Fibroblast of lung (primary cell): Measurements from ENCODE around the gene MANEA. TPM values are rescaled to one million over a fixed set of nuclear protein-coding genes. Genes with fewer than 3 reads are reported as not detected.

ENCODE experiments used
- DNase-seq, 2 donors: peaks; one replicate each; pipeline versions ENCODE4 v3.0.0 to v3.0.0-alpha.2; 2010; ENCODE audit warnings: low read depth in 2 of 2
- H2AFZ ChIP-seq: 2 replicates; pipeline ENCODE4 v1.5.1; 2012; ENCODE audit warnings: low read length, control low read depth, inconsistent platforms
- H3K27ac ChIP-seq: 2 replicates; pipeline ENCODE4 v1.5.1; 2011; ENCODE audit warnings: low read length, control low read depth; ENCODE audit not compliant: insufficient read depth
- H3K27me3 ChIP-seq: 2 replicates; pipeline ENCODE4 v1.5.1; 2011; ENCODE audit warnings: mild to moderate bottlenecking, low read length; ENCODE audit not compliant: control insufficient read depth, insufficient read depth
- H3K36me3 ChIP-seq: 2 replicates; pipeline ENCODE4 v1.5.1; 2011; ENCODE audit warnings: low read length; ENCODE audit not compliant: control insufficient read depth, insufficient read depth
- H3K4me1 ChIP-seq: 2 replicates; pipeline ENCODE4 v1.5.1; 2011; ENCODE audit warnings: low read length; ENCODE audit not compliant: control insufficient read depth, insufficient read depth; ENCODE audit errors: extremely low read depth
- H3K4me2 ChIP-seq: 2 replicates; pipeline ENCODE4 v1.5.1; 2011; ENCODE audit warnings: low read length, control low read depth; ENCODE audit not compliant: insufficient read depth; ENCODE audit errors: extremely low read depth
- H3K4me3 ChIP-seq, 4 experiments: fragments of 200-600 bp in 1 of 4; sonication (generic) in 1 of 4; replicated peaks in 1 of 4; 2 replicates each; pipeline ENCODE4 v1.5.1; 2011 to 2016; ENCODE audit warnings: low read length in 4 of 4, low read depth in 3 of 4, mild to moderate bottlenecking in 3 of 4, control low read depth in 2 of 4, inconsistent platforms in 1 of 4, mixed read lengths in 1 of 4; ENCODE audit not compliant: insufficient read depth in 1 of 4; ENCODE audit errors: control extremely low read depth in 1 of 4
- H3K79me2 ChIP-seq: 2 replicates; pipeline ENCODE4 v1.5.1; 2012; ENCODE audit warnings: mild to moderate bottlenecking, low read length, inconsistent platforms; ENCODE audit not compliant: control insufficient read depth, insufficient read depth
- H3K9ac ChIP-seq: 2 replicates; pipeline ENCODE4 v1.5.1; 2011; ENCODE audit warnings: mild to moderate bottlenecking, low read length, control low read depth; ENCODE audit not compliant: insufficient read depth
- H3K9me3 ChIP-seq: 2 replicates; pipeline ENCODE4 v1.5.1; 2012; ENCODE audit warnings: low read depth, low read length; ENCODE audit not compliant: control insufficient read depth, insufficient read depth
- H4K20me1 ChIP-seq: 2 replicates; pipeline ENCODE4 v1.5.1; 2011; ENCODE audit warnings: low read length; ENCODE audit not compliant: control insufficient read depth, insufficient read depth; ENCODE audit errors: extremely low read depth
- CTCF ChIP-seq, 2 donors: IDR thresholded peaks in 1 of 2; conservative IDR thresholded peaks in 1 of 2; 1 replicate in 1 of 2; 2 replicates in 1 of 2; pipeline ENCODE4 v1.5.1; 2011 to 2012; ENCODE audit warnings: low read length in 2 of 2, control low read depth in 1 of 2, inconsistent platforms in 1 of 2, low read depth in 1 of 2, mild to moderate bottlenecking in 1 of 2
- EZH2 ChIP-seq: IDR thresholded peaks from 2 replicates; pipeline ENCODE4 v1.5.1; 2012; ENCODE audit warnings: low read length, control low read depth, mild to moderate bottlenecking; ENCODE audit errors: missing control alignments
- polyA plus RNA-seq, 2 donors: library from polyadenylated mRNA; depleted of rRNA in 1 of 2; stranded (reverse) in 1 of 2; unstranded in 1 of 2; fragments of >200 nt; gene quantifications; 2 replicates each; pipeline ENCODE4 v1.2.1, GENCODE V29; 2011 to 2012; ENCODE audit warnings: missing spikeins in 1 of 2
- total RNA-seq: library from RNA; depleted of rRNA; stranded (reverse); fragments of >200 nt; gene quantifications from 2 replicates; pipeline ENCODE4 v1.2.1, GENCODE V29; 2014

The MANEA gene
- total and polyA plus RNA-seq, 2 donors (not counting 1 experiment from before 2014, with no cell fraction given): 10.9 to 16.8 TPM

GRCh38 chr6:95589067-95589466, 11.7 kb downstream of the MANEA start:
- no peaks in the 10 kb centered on the region for H3K27me3 ChIP-seq
- TF ChIP-seq CTCF (conservative IDR thresholded peaks at IDR 0.05 in 1 of 2, IDR thresholded peaks at IDR 0.05 in 1 of 2; ENCODE audit: low read depth in 1 of 2, low read length in 2 of 2): no peak
- H3K9ac ChIP-seq: no peak overlapping the region
- H3K4me3 ChIP-seq: no peak overlapping the region
- no peaks in the 10 kb centered on the region for H4K20me1 ChIP-seq
- no peak for DNase-seq
- H3K79me2 ChIP-seq: no peaks in the 10 kb centered on the region
- no peak overlapping the region for H2AFZ ChIP-seq
- H3K9me3 ChIP-seq: no peaks in the 10 kb centered on the region
- no peak overlapping the region for H3K4me2 ChIP-seq
- H3K36me3 ChIP-seq: no peaks in the 10 kb centered on the region
- H3K4me1 ChIP-seq: no peaks in the 10 kb centered on the region
- H3K27ac ChIP-seq: no peak overlapping the region

- no peaks in the 10 kb centered on the region for H3K79me2 ChIP-seq
- no peak overlapping the region for H3K4me2 ChIP-seq
- no peak for TF ChIP-seq CTCF (conservative IDR thresholded peaks at IDR 0.05 in 1 of 2, IDR thresholded peaks at IDR 0.05 in 1 of 2; ENCODE audit: low read depth in 1 of 2, low read length in 2 of 2)
- TF ChIP-seq EZH2: no peak
- no peaks in the 10 kb centered on the region for H4K20me1 ChIP-seq
- no peaks in the 10 kb centered on the region for H3K9me3 ChIP-seq
- no peaks in the 10 kb centered on the region for H3K36me3 ChIP-seq
- no peaks in the 10 kb centered on the region for H3K4me1 ChIP-seq
- no peak overlapping the region for H3K9ac ChIP-seq
- H3K4me3 ChIP-seq: no peak overlapping the region
- H2AFZ ChIP-seq: no peak overlapping the region
- no peak overlapping the region for H3K27ac ChIP-seq
- no peak for DNase-seq
- no peaks in the 10 kb centered on the region for H3K27me3 ChIP-seq
These were observed 12.7 kb downstream of the MANEA start for GRCh38 chr6:95589826-95590570.

GRCh38 chr6:95593025-95593424, 15.7 kb downstream of the MANEA start:
- no peak for DNase-seq
- H3K9ac ChIP-seq: no peak overlapping the region
- H3K27me3 ChIP-seq: no peaks in the 10 kb centered on the region

More at GRCh38 chr6:95593025-95593424, 15.7 kb downstream of the MANEA start:
- TF ChIP-seq EZH2: no peak
- TF ChIP-seq CTCF (conservative IDR thresholded peaks at IDR 0.05 in 1 of 2, IDR thresholded peaks at IDR 0.05 in 1 of 2; ENCODE audit: low read depth in 1 of 2, low read length in 2 of 2): no peak
- Histone ChIP-seq H3K4me2 (no peak overlapping the region), H3K4me3 (no peak overlapping the region), H3K27ac (no peak overlapping the region), H2AFZ (no peak overlapping the region), H4K20me1 (no peaks in the 10 kb centered on the region), H3K79me2 (no peaks in the 10 kb centered on the region), H3K36me3 (no peaks in the 10 kb centered on the region), H3K4me1 (no peaks in the 10 kb centered on the region), H3K9me3 (no peaks in the 10 kb centered on the region)
